ENCODE measurements around the gene IMPACT. TPM values are rescaled to one million over a fixed set of nuclear protein-coding genes. Genes with fewer than 3 reads are reported as not detected.

IMPACT gene
- total and polyA plus RNA-seq, 4 donors: 8.3 to 13.6 (median 11.4) TPM

GRCh38 chr18:24397694-24398368, 28.6 kb upstream of the IMPACT start, which contains the start of gene OSBPL1A:
Gene OSBPL1A (minus strand): TSS chr18:24397824. CDS start chr18:24377533, 20,291 bp downstream.
- peak; percentile 90 for DNase-seq (ENCODE audit: low spot score)
- TF ChIP-seq FOXA1 (IDR thresholded peaks at IDR 0.05) (peak; percentile 14), EGR1 (IDR thresholded peaks at IDR 0.05; ENCODE audit: low read depth in 2 of 2) (peak in 1 of 2 donors; percentile 66), TAF1 (conservative IDR thresholded peaks at IDR 0.05) (no peak), NR2F2 (IDR thresholded peaks at IDR 0.05) (no peak), MAX (IDR thresholded peaks at IDR 0.05) (no peak), HNF4A (conservative IDR thresholded peaks at IDR 0.05) (peak; percentile 85 to 88), ZBTB33 (IDR thresholded peaks at IDR 0.05) (no peak), FOXA2 (IDR thresholded peaks at IDR 0.05) (no peak), REST (IDR thresholded peaks at IDR 0.05) (no peak), HNF4G (IDR thresholded peaks at IDR 0.05) (peak; percentile 23), GABPA (IDR thresholded peaks at IDR 0.05 in 1 of 2, conservative IDR thresholded peaks at IDR 0.05 in 1 of 2) (peak in 1 of 2 donors; percentile 56), SP1 (IDR thresholded peaks at IDR 0.05) (peak; percentile 67), RAD21 (IDR thresholded peaks at IDR 0.05) (no peak)
- Histone ChIP-seq H3K4me3 (ENCODE audit: low read depth in 1 of 3, low read length in 3 of 3) (peak within 1 kb of the TSS; percentile 65 to 74 (median 73)), H3K4me1 (ENCODE audit: control insufficient read depth in 4 of 4, insufficient read depth in 4 of 4, low read length in 3 of 4) (peaks cover 1 to 13% (median 9%) of the 10 kb centered on the region in 4 donors), H3K9me3 (ENCODE audit: control insufficient read depth in 4 of 4, low read length in 3 of 4) (no peaks in the 10 kb centered on the region), H3K27ac (ENCODE audit: low read depth in 1 of 2, low read length in 2 of 2) (peak within 1 kb of the TSS; percentile 44 to 59), H3K9ac (ENCODE audit: low read depth in 1 of 2, low read length in 2 of 2) (peak within 1 kb of the TSS in 1 of 2 donors; percentile 43), H3K36me3 (ENCODE audit: control insufficient read depth in 4 of 4, insufficient read depth in 3 of 4, low read depth in 1 of 4, low read length in 3 of 4) (no peaks in the 10 kb centered on the region), H3K27me3 (ENCODE audit: control insufficient read depth in 4 of 4, insufficient read depth in 4 of 4, low read length in 3 of 4) (no peaks in the 10 kb centered on the region)
- 2% methylated on average over 55 of the region's 55 CpGs for WGBS

- H3K27me3 ChIP-seq (ENCODE audit: control insufficient read depth in 4 of 4, insufficient read depth in 4 of 4, low read length in 3 of 4): no peaks in the 10 kb centered on the region
- H3K4me1 ChIP-seq (ENCODE audit: control insufficient read depth in 4 of 4, insufficient read depth in 4 of 4, low read length in 3 of 4): peaks cover 1 to 13% (median 9%) of the 10 kb centered on the region in 4 donors
- no peaks in the 10 kb centered on the region for H3K9me3 ChIP-seq (ENCODE audit: control insufficient read depth in 4 of 4, low read length in 3 of 4)
- no peak for DNase-seq (ENCODE audit: low spot score)
- H3K9ac ChIP-seq (ENCODE audit: low read depth in 1 of 2, low read length in 2 of 2): no peak overlapping the region
- no peaks in the 10 kb centered on the region for H3K36me3 ChIP-seq (ENCODE audit: control insufficient read depth in 4 of 4, insufficient read depth in 3 of 4, low read depth in 1 of 4, low read length in 3 of 4)
- 88% methylated on average over 15 of the region's 15 CpGs for WGBS
- H3K4me3 ChIP-seq (ENCODE audit: low read depth in 1 of 3, low read length in 3 of 3): no peak overlapping the region
- TF ChIP-seq YY1 (IDR thresholded peaks at IDR 0.05): no peak
- TF ChIP-seq HNF4G (IDR thresholded peaks at IDR 0.05): no peak
- no peak for TF ChIP-seq ZBTB33 (IDR thresholded peaks at IDR 0.05)
- no peak overlapping the region for H3K27ac ChIP-seq (ENCODE audit: low read depth in 1 of 2, low read length in 2 of 2)
Measured at GRCh38 chr18:24398540-24398939, 27.9 kb upstream of the IMPACT start.
